OCI-LY7 (cell line): Measurements from ENCODE around the gene ISLR. TPM values are rescaled to one million over a fixed set of nuclear protein-coding genes. Genes with fewer than 3 reads are reported as not detected.

Experiments used
- BruUV-seq: library from RNA; stranded (reverse); fragments of 400-500 nt; replicated peaks from 2 replicates; lab custom pipeline; 2021; lab: Mats Ljungman, UMichigan
- CTCF ChIA-PET: fragments of 300-600 bp; sonication (Branson Sonifier 250); formaldehyde crosslinking; loops from one replicate; lab custom pipeline; 2022; ENCODE audit warnings: antibody characterized with exemption; ENCODE audit not compliant: unreplicated experiment; lab: Charles Lee
- POLR2A ChIA-PET: fragments of 300-600 bp; sonication (Branson Sonifier 250); formaldehyde crosslinking; loops from one replicate; lab custom pipeline; 2022; ENCODE audit warnings: antibody characterized with exemption; lab: Charles Lee
- DNase-seq: peaks from one replicate; pipeline ENCODE4 v3.0.0-alpha.2; 2015; ENCODE audit warnings: low spot score
- H2AFZ ChIP-seq: fragments of 200-600 bp; sonication (generic), shearing (Covaris generic); 2 replicates; pipeline ENCODE4 v1.6.1; 2014; ENCODE audit warnings: mild to moderate bottlenecking, antibody characterized with exemption, low read length, moderate library complexity
- H3K27ac ChIP-seq: fragments of 200-600 bp; sonication (generic); 2 replicates; pipeline ENCODE4 v1.5.1; 2014; ENCODE audit warnings: mixed run types, low read depth, mild to moderate bottlenecking, moderate library complexity, low read length, inconsistent platforms; ENCODE audit not compliant: poor library complexity, severe bottlenecking
- H3K36me3 ChIP-seq: fragments of 200-600 bp; sonication (generic); 2 replicates; pipeline ENCODE4 v1.6.1; 2014; ENCODE audit warnings: mild to moderate bottlenecking, antibody characterized with exemption, low read length, moderate library complexity, mixed read lengths; ENCODE audit not compliant: insufficient read depth
- H3K4me1 ChIP-seq: fragments of 200-600 bp; sonication (generic); 2 replicates; pipeline ENCODE4 v1.5.1; 2014; ENCODE audit warnings: mild to moderate bottlenecking, low read length; ENCODE audit not compliant: insufficient read depth, poor library complexity, severe bottlenecking
- H3K4me2 ChIP-seq: fragments of 200-600 bp; sonication (generic); 2 replicates; pipeline ENCODE4 v1.6.1; 2014; ENCODE audit warnings: mild to moderate bottlenecking, low read length
- H3K4me3 ChIP-seq: fragments of 200-600 bp; sonication (generic); 2 replicates; pipeline ENCODE4 v1.5.1; 2014; ENCODE audit warnings: mild to moderate bottlenecking, low read depth, low read length; ENCODE audit not compliant: poor library complexity, severe bottlenecking
- H3K79me2 ChIP-seq: fragments of 200-600 bp; sonication (generic); 2 replicates; pipeline ENCODE4 v1.6.1; 2016; ENCODE audit warnings: low read depth, mild to moderate bottlenecking, low read length, moderate library complexity, mixed read lengths; ENCODE audit not compliant: insufficient read depth
- H3K9me2 ChIP-seq: fragments of 200-600 bp; sonication (generic); 2 replicates; pipeline ENCODE4 v1.6.1; 2016; ENCODE audit warnings: mild to moderate bottlenecking, low read length, mixed read lengths; ENCODE audit not compliant: insufficient read depth
- H3K9me3 ChIP-seq: fragments of 200-600 bp; sonication (generic); 2 replicates; pipeline ENCODE4 v1.6.1; 2014; ENCODE audit warnings: mild to moderate bottlenecking, mixed run types, low read length, mixed read lengths
- H4K20me1 ChIP-seq: fragments of 200-600 bp; sonication (generic); 2 replicates; pipeline ENCODE4 v1.6.1; 2014; ENCODE audit warnings: mild to moderate bottlenecking, antibody characterized with exemption, low read length, moderate library complexity, mixed read lengths; ENCODE audit not compliant: insufficient read depth
- CTCF ChIP-seq: fragments of 200-600 bp; sonication (generic); conservative IDR thresholded peaks from 2 replicates; pipeline ENCODE4 v1.5.1; 2014; ENCODE audit warnings: mild to moderate bottlenecking, antibody characterized with exemption, low read length, moderate library complexity, mixed read lengths
- EZH2phosphoT487 ChIP-seq: fragments of 200-600 bp; sonication (generic); IDR thresholded peaks from 2 replicates; pipeline ENCODE4 v1.6.1; 2018; ENCODE audit warnings: low read depth, borderline replicate concordance, mild to moderate bottlenecking, mixed run types, antibody characterized with exemption, low read length, moderate library complexity, mixed read lengths
- intact Hi-C: fragments of 100-400 bp; cut with micrococcal nuclease; formaldehyde crosslinking; loops from one replicate; pipeline ENCODE4 v1.10.0; 2022; ENCODE audit not compliant: unreplicated experiment
- total RNA-seq, 2 experiments: library from RNA; depleted of rRNA in 1 of 2; stranded (reverse); fragments of >200 nt in 1 of 2; shearing (Covaris generic) in 1 of 2; gene quantifications; 2 replicates each; pipeline ENCODE4 v1.2.3, GENCODE V29; 2014 to 2022

Gene ISLR
- total RNA-seq, 2 experiments from 2014 or later: not detected

- Histone ChIP-seq H2AFZ (no peak within 1 kb of the TSS), H3K9me2 (no peaks in the 10 kb centered on the region), H3K4me1 (no peaks in the 10 kb centered on the region), H4K20me1 (no peaks in the 10 kb centered on the region), H3K27ac (no peak within 1 kb of the TSS), H3K4me3 (no peak within 1 kb of the TSS), H3K4me2 (no peak within 1 kb of the TSS), H3K36me3 (no peaks in the 10 kb centered on the region), H3K9me3 (no peaks in the 10 kb centered on the region), H3K79me2 (no peaks in the 10 kb centered on the region)
- ChIA-PET POLR2A (no interaction called here), CTCF (no interaction called here)
- DNase-seq: no peak
- intact Hi-C loops: no loop called here
- BruUV-seq: no TSS peak
- TF ChIP-seq CTCF (no peak), EZH2phosphoT487 (no peak)
Measured at GRCh38 chr15:74202452-74203401, 29.2 kb downstream of the ISLR start, which contains the start of gene STRA6. Gene STRA6 (minus strand): TSS chr15:74202787. CDS start chr15:74202267, 520 bp downstream.

GRCh38 chr15:74203914-74204431 lies 30.5 kb downstream of the ISLR start:
- intact Hi-C loops: no loop called here
- Histone ChIP-seq H3K4me3 (no peak overlapping the region), H3K36me3 (no peaks in the 10 kb centered on the region), H3K4me1 (no peaks in the 10 kb centered on the region), H3K9me3 (no peaks in the 10 kb centered on the region), H4K20me1 (no peaks in the 10 kb centered on the region), H3K4me2 (no peak overlapping the region), H3K9me2 (no peaks in the 10 kb centered on the region), H2AFZ (no peak overlapping the region), H3K79me2 (no peaks in the 10 kb centered on the region), H3K27ac (no peak overlapping the region)
- no TSS peak for BruUV-seq
- ChIA-PET POLR2A (no interaction called here), CTCF (no interaction called here)
- DNase-seq: no peak
- TF ChIP-seq CTCF (no peak), EZH2phosphoT487 (no peak)

- CTCF ChIA-PET: no interaction called here
- intact Hi-C loops: no loop called here
Measured at GRCh38 chr15:74205582-74205947, 32.1 kb downstream of the ISLR start.

More at GRCh38 chr15:74205582-74205947, 32.1 kb downstream of the ISLR start:
- Histone ChIP-seq H3K79me2 (no peaks in the 10 kb centered on the region), H3K4me1 (no peaks in the 10 kb centered on the region), H3K9me2 (no peaks in the 10 kb centered on the region), H3K36me3 (no peaks in the 10 kb centered on the region), H3K9me3 (no peaks in the 10 kb centered on the region), H3K4me3 (no peak overlapping the region), H3K4me2 (no peak overlapping the region), H3K27ac (no peak overlapping the region), H2AFZ (no peak overlapping the region), H4K20me1 (no peaks in the 10 kb centered on the region)
- no TSS peak for BruUV-seq
- no peak for DNase-seq
- TF ChIP-seq EZH2phosphoT487 (no peak), CTCF (no peak)
- POLR2A ChIA-PET: no interaction called here
